Right ventricle myocardium superior (tissue), 1 donor: ENCODE measurements around the gene ADIG. TPM values are rescaled to one million over a fixed set of nuclear protein-coding genes. Genes with fewer than 3 reads are reported as not detected.

Experiments
- ATAC-seq: fragments of 200-7000 bp; cut with Tn5 transposase; one replicate; pipeline ENCODE4 v1.9.1; 2020; ENCODE audit warnings: mild to moderate bottlenecking; ENCODE audit not compliant: poor library complexity
- DNase-seq: peaks from one replicate; pipeline ENCODE4 v3.0.0-alpha.2; 2020
- intact Hi-C: fragments of 100-400 bp; cut with DNase I; formaldehyde crosslinking; loops from one replicate; pipeline ENCODE4 v1.11.2; 2022
- long read RNA-seq: library from polyadenylated mRNA; unstranded; transcript quantifications from one replicate; pipeline ENCODE4 v2.0.0, GENCODE V29; 2021
- total RNA-seq: library from RNA; stranded (reverse); fragmentation: NEBNext Ultra II Directional; extraction: Animal tissue kit (Norgen Biotek cat#: 25700); gene quantifications from one replicate; pipeline ENCODE4 v1.2.1, GENCODE V29; 2021
- donor health status: DM: no; HTN: yes; CAD: no; lungs with severe emphysema.

The ADIG gene
- total RNA-seq: not detected
- long read RNA-seq: 0 reads

DNA sequence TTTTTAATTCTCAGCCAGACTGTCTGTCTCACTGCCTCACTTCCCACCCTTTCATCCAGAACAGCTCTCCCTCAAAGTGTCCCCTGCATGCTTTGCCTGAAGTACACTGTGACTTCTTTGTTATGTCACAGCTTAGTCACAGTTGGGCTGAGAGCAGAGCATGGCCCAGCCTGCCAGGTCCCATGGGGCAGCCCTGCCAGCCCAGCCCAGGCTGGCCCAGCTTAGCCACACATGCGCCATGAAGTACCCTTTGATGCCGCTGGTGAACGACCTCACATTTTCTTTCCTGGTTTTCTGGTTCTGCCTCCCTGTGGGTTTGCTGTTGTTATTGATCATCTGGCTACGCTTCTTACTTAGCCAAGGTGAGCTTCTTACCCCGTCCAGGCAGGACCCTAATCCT lies at the start of gene ADIG:
Gene ADIG, plus strand, starts transcription at position 185 of the 400 bp plus-strand sequence. Its CDS starts 54 bp downstream, at position 239.
- intact Hi-C loops: no loop called here
- DNase-seq: peak; percentile 68
- peak; percentile 90 for ATAC-seq

DNA sequence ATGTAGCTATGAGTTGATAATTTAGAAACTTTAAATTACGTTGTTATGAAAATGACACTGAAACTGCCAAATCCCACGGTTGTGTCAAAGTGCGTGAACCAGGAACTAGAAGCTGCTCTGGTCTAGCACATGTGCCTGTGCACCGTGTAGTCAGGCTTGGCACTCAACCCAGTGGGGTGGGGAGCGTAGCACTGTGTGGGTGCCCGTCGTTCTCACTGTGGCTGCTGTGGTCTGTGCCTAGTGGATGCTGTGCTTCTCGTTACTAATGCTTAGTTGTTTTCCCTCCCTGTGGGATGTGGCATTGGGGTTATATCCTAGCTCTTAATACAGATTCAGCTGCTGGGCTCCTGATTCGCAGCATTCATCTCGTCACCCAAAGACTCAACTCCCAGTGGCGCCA lies 46.2 kb upstream of the ADIG start:
- no peak for ATAC-seq
- intact Hi-C loops: no loop called here

DNA sequence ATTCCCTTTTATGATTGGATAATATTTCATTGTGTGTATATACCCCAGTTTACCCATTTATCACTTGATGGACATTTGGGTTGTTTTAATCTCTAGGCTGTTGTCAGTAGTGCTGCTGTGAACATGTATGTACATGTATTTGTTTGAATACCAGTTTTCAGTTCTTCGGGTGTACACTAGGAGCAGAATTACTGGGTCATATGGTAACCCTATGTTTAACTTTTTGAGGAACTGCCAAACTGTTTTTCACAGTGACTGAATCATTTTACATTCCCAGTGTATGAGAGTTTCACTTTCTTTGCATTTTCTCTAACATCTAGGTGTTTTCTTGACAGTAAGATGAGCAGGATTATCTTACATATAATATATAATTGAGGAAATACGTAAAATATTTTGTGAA lies 44.7 kb upstream of the ADIG start:
- intact Hi-C loops: no loop called here
- DNase-seq: no peak
- ATAC-seq: no peak

More for the DNA sequence above, 46.2 kb upstream of the ADIG start:
- no peak for DNase-seq

GRCh38 chr20:38537176-38537575 lies 43.8 kb upstream of the ADIG start:
- DNase-seq (no peak), ATAC-seq (no peak)
- intact Hi-C loops: no loop called here

DNA sequence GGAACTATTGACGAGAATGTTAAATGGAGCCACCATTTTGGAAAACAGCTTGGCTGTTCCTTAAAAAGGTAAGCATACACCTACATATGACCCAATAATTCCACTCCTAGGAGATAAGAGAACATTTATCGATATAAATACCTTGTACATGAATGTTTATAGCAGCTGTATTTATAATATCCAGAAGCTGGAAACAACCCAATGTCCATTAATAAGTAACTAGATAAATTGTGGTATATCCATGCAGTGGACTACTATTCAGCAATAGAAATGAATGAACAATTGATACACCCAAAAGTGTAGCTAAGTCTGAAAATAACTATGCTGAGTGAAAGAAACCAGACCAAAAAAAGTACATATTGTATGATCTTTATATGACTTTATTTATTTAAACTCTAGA lies 42.2 kb upstream of the ADIG start:
- DNase-seq: no peak
- ATAC-seq: no peak

DNA sequence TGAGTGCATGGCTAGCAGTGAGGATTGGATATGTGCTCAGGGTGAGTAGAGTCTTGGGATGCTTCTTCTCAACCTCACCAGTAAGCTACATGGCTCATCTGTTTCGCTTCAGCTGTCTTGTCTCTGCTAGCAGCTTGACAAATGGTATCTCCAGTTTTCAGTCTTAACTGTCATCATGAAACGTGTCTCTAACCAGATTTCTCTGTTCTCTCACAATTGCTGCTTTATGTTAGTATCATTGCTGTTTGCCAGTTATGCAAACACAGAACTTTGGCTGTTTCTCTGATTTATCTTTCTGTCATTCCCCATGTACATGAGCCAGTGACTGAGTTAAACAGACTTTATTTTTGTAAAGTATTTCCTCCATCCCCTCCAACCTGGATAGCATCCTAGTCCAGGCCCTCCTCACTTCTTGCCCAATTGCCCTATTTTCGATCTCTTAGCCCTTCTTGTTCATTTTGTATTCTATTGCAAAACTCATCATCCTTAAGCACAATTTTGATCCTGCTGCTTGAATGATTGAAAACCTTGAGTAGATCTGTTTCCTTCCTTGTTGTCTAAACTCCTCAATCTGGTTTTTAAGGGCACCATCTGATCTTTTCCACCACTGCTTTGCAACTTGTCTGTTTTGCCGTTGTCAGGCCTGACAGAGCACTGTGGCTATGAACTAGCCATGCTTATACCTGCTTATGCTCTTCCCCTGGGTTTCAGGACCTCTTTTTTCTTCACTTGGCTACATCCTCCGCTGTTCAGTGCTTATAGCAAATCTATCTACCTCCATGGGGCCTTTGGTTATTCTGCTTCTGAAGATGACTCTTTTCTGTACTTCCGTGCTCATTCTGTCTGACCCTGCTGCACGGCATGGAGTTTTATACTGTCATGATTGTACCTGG lies 37.7 kb upstream of the ADIG start:
- intact Hi-C loops: no loop called here
- no peak for ATAC-seq
- DNase-seq: no peak

More for the DNA sequence above, 42.2 kb upstream of the ADIG start:
- intact Hi-C loops: no loop called here

- DNase-seq (no peak), ATAC-seq (no peak)
- intact Hi-C loops: no loop called here
Measured at GRCh38 chr20:38545771-38546170, 35.2 kb upstream of the ADIG start.

- intact Hi-C loops: no loop called here
- no peak for ATAC-seq
- no peak for DNase-seq
Measured at GRCh38 chr20:38547288-38548085, 33.5 kb upstream of the ADIG start.

DNA sequence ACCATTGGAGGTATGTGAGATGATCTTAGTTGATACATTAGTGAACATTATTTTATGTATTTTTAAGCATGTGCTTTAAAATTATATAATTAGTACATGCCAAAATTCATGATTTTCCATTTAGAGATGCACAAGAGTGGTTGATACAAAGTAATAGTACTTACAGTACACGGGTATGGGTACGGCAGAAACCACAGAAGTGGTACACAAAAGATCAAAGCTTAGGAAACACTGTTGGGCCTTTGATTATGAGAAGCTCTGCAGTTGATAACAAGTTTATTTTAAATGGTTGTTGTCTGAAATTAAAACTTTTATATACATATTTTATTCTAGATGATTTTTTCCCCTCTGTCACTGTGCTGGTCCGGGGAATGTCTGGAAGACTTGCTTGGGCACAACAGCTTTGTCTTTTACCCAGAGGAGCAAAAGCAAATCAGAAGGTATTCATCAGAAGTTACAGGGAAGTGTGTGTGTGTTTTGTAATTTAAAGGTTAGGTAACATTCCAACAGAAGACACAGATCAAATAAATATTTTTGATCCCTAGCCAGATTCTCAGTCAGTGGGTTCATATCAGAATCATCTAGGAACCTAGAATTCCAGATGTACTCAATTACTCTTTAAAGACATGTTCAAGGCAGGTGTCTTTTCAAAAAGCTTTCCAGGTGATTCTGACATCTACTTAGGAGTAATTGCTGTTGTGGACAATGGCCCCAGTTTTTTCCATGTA lies 32.5 kb upstream of the ADIG start:
- DNase-seq: no peak
- ATAC-seq: no peak
- intact Hi-C loops: no loop called here

DNA sequence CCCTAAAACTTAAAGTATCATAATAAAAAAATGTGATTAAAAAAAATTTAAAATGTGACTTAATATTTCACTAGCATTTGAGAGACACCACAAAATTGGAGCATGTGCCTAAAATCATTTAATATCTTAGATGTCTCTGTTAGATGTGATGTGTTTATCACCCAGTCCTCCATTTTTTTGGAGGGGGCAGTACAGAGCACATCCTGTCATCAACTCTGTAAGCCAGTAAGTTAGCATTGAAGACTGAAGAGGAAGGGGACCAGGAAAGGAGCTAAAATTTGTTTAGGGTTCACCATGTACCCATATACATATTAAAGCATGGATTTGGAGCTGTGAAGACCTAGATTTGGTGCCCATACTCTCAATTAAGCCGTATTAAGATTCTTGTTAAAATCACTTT lies 30.7 kb upstream of the ADIG start:
- DNase-seq: no peak
- ATAC-seq: no peak
- intact Hi-C loops: no loop called here

GRCh38 chr20:38551056-38551626 lies 29.9 kb upstream of the ADIG start:
- ATAC-seq: no peak
- DNase-seq: no peak
- intact Hi-C loops: no loop called here

DNA sequence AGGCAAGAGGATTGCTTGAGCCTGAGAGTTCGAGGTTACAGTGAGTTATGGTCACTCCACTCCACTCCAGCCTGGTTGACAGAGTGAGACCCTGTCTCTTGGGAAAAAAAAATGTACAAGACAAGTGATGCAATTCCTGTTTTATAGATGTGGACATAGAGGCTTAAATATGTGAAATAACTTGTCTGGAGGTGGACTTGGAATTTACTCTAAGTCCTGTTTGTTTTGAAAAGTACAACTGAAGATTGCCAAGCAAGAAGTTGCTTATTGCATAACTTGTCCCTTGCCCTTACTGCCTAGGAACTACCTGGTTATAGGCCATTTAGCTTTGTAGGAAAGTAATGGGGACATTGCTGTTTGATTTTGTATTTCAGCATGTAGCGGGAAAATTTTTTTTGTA lies 26.0 kb upstream of the ADIG start:
- no peak for ATAC-seq
- intact Hi-C loops: no loop called here
- DNase-seq: no peak

- DNase-seq (no peak), ATAC-seq (no peak)
- intact Hi-C loops: no loop called here
Measured at GRCh38 chr20:38555395-38555794, 25.6 kb upstream of the ADIG start.

- DNase-seq (no peak), ATAC-seq (no peak)
- intact Hi-C loops: no loop called here
Measured at GRCh38 chr20:38557174-38557573, 23.8 kb upstream of the ADIG start.

- ATAC-seq (no peak), DNase-seq (no peak)
- intact Hi-C loops: no loop called here
Measured at GRCh38 chr20:38558596-38559360, 22.2 kb upstream of the ADIG start.

DNA sequence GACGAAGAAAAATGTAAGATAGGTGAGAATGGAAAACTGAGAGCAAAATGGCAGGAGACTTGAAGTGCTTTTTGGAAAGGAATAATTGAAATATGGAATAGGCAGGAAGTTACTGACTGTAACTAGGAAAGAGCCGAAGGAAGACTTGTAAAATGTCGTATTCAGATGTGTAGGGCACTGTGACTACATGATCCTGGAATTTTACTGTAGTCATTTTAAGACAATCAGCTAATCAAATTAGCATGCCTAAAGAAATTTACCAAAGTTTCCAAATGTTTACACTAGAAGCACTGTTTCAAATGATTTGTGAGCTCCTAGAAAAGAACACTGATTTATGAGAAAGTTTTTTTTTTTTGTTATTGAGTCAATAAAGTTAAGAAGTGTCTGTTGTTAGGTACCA lies 21.2 kb upstream of the ADIG start:
- intact Hi-C loops: no loop called here
- DNase-seq (no peak), ATAC-seq (no peak)

GRCh38 chr20:38563802-38564431 lies 17.1 kb upstream of the ADIG start:
- no peak for ATAC-seq
- intact Hi-C loops: no loop called here
- no peak for DNase-seq

GRCh38 chr20:38564680-38565079 lies 16.3 kb upstream of the ADIG start:
- intact Hi-C loops: no loop called here
- no peak for DNase-seq
- ATAC-seq: no peak
